H9 (cell line): ENCODE results near the gene PLXNA1. TPM values are rescaled to one million over a fixed set of nuclear protein-coding genes. Genes with fewer than 3 reads are reported as not detected.

Experiments
- DNase-seq: peaks from one replicate; pipeline ENCODE4 v3.0.0-alpha.2; 2017
- H2AFZ ChIP-seq: one replicate; pipeline ENCODE4 v1.6.1; 2013; ENCODE audit warnings: mild to moderate bottlenecking, low read length, control low read depth, moderate library complexity
- H2AK5ac ChIP-seq: 2 replicates; pipeline ENCODE4 v1.6.1; 2013; ENCODE audit warnings: low read length, control low read depth, mixed read lengths; ENCODE audit not compliant: insufficient read length
- H2BK120ac ChIP-seq: one replicate; pipeline ENCODE4 v1.6.1; 2013; ENCODE audit warnings: low read depth, mild to moderate bottlenecking, low read length, control low read depth, inconsistent platforms; ENCODE audit not compliant: poor library complexity, severe bottlenecking
- H2BK12ac ChIP-seq: 2 replicates; pipeline ENCODE4 v1.6.1; 2013; ENCODE audit warnings: low read length, control low read depth, mixed read lengths, low read depth; ENCODE audit not compliant: insufficient read length
- H2BK15ac ChIP-seq: 2 replicates; pipeline ENCODE4 v1.6.1; 2013; ENCODE audit warnings: low read depth, low read length, control low read depth
- H2BK20ac ChIP-seq: one replicate; pipeline ENCODE4 v1.6.1; 2013; ENCODE audit warnings: low read depth, mild to moderate bottlenecking, low read length, control low read depth, inconsistent platforms; ENCODE audit not compliant: poor library complexity, severe bottlenecking
- H2BK5ac ChIP-seq: 2 replicates; pipeline ENCODE4 v1.6.1; 2013; ENCODE audit warnings: low read length, control low read depth, mixed read lengths; ENCODE audit not compliant: insufficient read length
- H3K14ac ChIP-seq: 2 replicates; pipeline ENCODE4 v1.6.1; 2013; ENCODE audit warnings: low read length, control low read depth; ENCODE audit not compliant: insufficient read depth
- H3K18ac ChIP-seq: 2 replicates; pipeline ENCODE4 v1.6.1; 2013; ENCODE audit warnings: low read depth, mild to moderate bottlenecking, mixed read lengths, low read length, control low read depth; ENCODE audit not compliant: insufficient read length
- H3K23ac ChIP-seq: 2 replicates; pipeline ENCODE4 v1.6.1; 2013; ENCODE audit warnings: low read length, control low read depth, mixed read lengths, low read depth; ENCODE audit not compliant: insufficient read length
- H3K23me2 ChIP-seq: 2 replicates; pipeline ENCODE4 v1.6.1; 2013; ENCODE audit warnings: low read depth, mild to moderate bottlenecking, mixed read lengths, low read length, control low read depth; ENCODE audit not compliant: insufficient read length, poor library complexity, severe bottlenecking
- H3K27ac ChIP-seq: 2 replicates; pipeline ENCODE4 v1.5.1; 2013; ENCODE audit warnings: low read length, control low read depth, mixed read lengths, low read depth; ENCODE audit not compliant: insufficient read length
- H3K27me3 ChIP-seq: 2 replicates; pipeline ENCODE4 v1.6.1; 2013; ENCODE audit warnings: low read length, control low read depth, inconsistent platforms; ENCODE audit not compliant: insufficient read depth
- H3K4ac ChIP-seq: 2 replicates; pipeline ENCODE4 v1.6.1; 2013; ENCODE audit warnings: low read depth, mild to moderate bottlenecking, control low read depth, inconsistent platforms, low read length, moderate library complexity
- H3K4me1 ChIP-seq: 2 replicates; pipeline ENCODE4 v1.6.1; 2013; ENCODE audit warnings: low read length, control low read depth, inconsistent platforms; ENCODE audit not compliant: insufficient read depth
- H3K4me2 ChIP-seq: 2 replicates; pipeline ENCODE4 v1.6.1; 2013; ENCODE audit warnings: low read length, control low read depth, mixed read lengths; ENCODE audit not compliant: insufficient read length, insufficient read depth
- H3K56ac ChIP-seq: 2 replicates; pipeline ENCODE4 v1.6.1; 2013; ENCODE audit warnings: low read depth, mild to moderate bottlenecking, mixed read lengths, low read length, control low read depth; ENCODE audit not compliant: insufficient read length
- H3K79me1 ChIP-seq: 2 replicates; pipeline ENCODE4 v1.6.1; 2013; ENCODE audit warnings: low read depth, mild to moderate bottlenecking, moderate library complexity, low read length, control low read depth, inconsistent platforms; ENCODE audit not compliant: insufficient read depth, poor library complexity, severe bottlenecking
- H3K79me2 ChIP-seq: 2 replicates; pipeline ENCODE4 v1.6.1; 2013; ENCODE audit warnings: low read length, control low read depth, inconsistent platforms; ENCODE audit not compliant: insufficient read depth
- H3K9ac ChIP-seq: 2 replicates; pipeline ENCODE4 v1.6.1; 2013; ENCODE audit warnings: low read length, control low read depth, mixed read lengths; ENCODE audit not compliant: insufficient read length; ENCODE audit errors: extremely low read depth
- H3K9me3 ChIP-seq: one replicate; pipeline ENCODE4 v1.6.1; 2013; ENCODE audit warnings: low read depth, low read length, inconsistent platforms; ENCODE audit not compliant: control insufficient read depth
- H3T11ph ChIP-seq: one replicate; pipeline ENCODE4 v1.6.1; 2013; ENCODE audit warnings: mild to moderate bottlenecking, low read length, control low read depth, inconsistent platforms
- H4K20me1 ChIP-seq: one replicate; pipeline ENCODE4 v1.6.1; 2013; ENCODE audit not compliant: control insufficient read depth, insufficient read length, insufficient read depth
- H4K5ac ChIP-seq: 2 replicates; pipeline ENCODE4 v1.6.1; 2013; ENCODE audit warnings: low read depth, mild to moderate bottlenecking, mixed read lengths, low read length, control low read depth; ENCODE audit not compliant: insufficient read length
- H4K8ac ChIP-seq: replicated peaks from 2 replicates; pipeline ENCODE4 v1.6.1; 2013; ENCODE audit warnings: low read length, control low read depth, mixed read lengths, low read depth; ENCODE audit not compliant: insufficient read length
- H4K91ac ChIP-seq: 2 replicates; pipeline ENCODE4 v1.6.1; 2013; ENCODE audit warnings: low read depth, mild to moderate bottlenecking, moderate library complexity, mixed read lengths, low read length, control low read depth; ENCODE audit not compliant: insufficient read length
- H3K27ac Mint-ChIP-seq, 3 experiments: 2 replicates in 2 of 3; 3 replicates in 1 of 3; pipeline ENCODE4 v1.8.0; 2020 to 2021; ENCODE audit warnings: mixed read lengths in 3 of 3, mild to moderate bottlenecking in 1 of 3, moderate library complexity in 1 of 3
- H3K27me3 Mint-ChIP-seq: 2 replicates; pipeline ENCODE4 v1.8.0; 2021; ENCODE audit warnings: low read depth, mild to moderate bottlenecking, moderate library complexity, mixed read lengths
- H3K36me3 Mint-ChIP-seq, 3 experiments: 2 replicates in 2 of 3; 3 replicates in 1 of 3; pipeline ENCODE4 v1.8.0; 2020 to 2021; ENCODE audit warnings: low read depth in 3 of 3, mixed read lengths in 3 of 3; ENCODE audit not compliant: insufficient read depth in 1 of 3
- H3K4me1 Mint-ChIP-seq, 2 experiments: 2 replicates each; pipeline ENCODE4 v1.8.0; 2020; ENCODE audit warnings: mixed read lengths in 2 of 2
- H3K4me3 Mint-ChIP-seq, 2 experiments: 2 replicates in 1 of 2; 3 replicates in 1 of 2; pipeline ENCODE4 v1.8.0; 2020 to 2021; ENCODE audit warnings: mild to moderate bottlenecking in 2 of 2, mixed read lengths in 2 of 2, moderate library complexity in 1 of 2
- H3K9me3 Mint-ChIP-seq, 2 experiments: 2 replicates in 1 of 2; 3 replicates in 1 of 2; pipeline ENCODE4 v1.8.0; 2020; ENCODE audit warnings: mild to moderate bottlenecking in 2 of 2, mixed read lengths in 2 of 2, moderate library complexity in 1 of 2
- CTCF ChIP-seq: fragments of 200-600 bp; sonication (generic); conservative IDR thresholded peaks from 3 replicates; pipeline ENCODE4 v1.8.0; 2021; ENCODE audit warnings: antibody characterized with exemption, mild to moderate bottlenecking
- WGBS: extraction: QIAGEN DNeasy Blood & Tissue Kit; methylation state at CpG from one replicate; pipeline ENCODE4 v1.1.7; 2013; ENCODE audit warnings: missing lambda C conversion rate, low lambda C conversion rate, mixed read lengths; ENCODE audit not compliant: insufficient read length; ENCODE audit errors: extremely low coverage; 5-methylcytosine and 5-hydroxymethylcytosine counted together
- total RNA-seq: library from RNA; stranded (reverse); gene quantifications from 2 replicates; pipeline ENCODE4 v1.2.1, GENCODE V29; 2021

Gene PLXNA1
- total RNA-seq, 1 experiment from 2014 or later, result 42.1 TPM

- TF ChIP-seq CTCF, result no peak
- Histone ChIP-seq H2BK5ac (no peak overlapping the region), H4K8ac (no peak overlapping the region), H3K4me1 (no peaks in the 10 kb centered on the region), H3K9me3 (no peaks in the 10 kb centered on the region), H4K5ac (no peak overlapping the region), H2AK5ac (no peak overlapping the region), H3K14ac (no peak overlapping the region; the same call in 1 of the 2 replicates), H3K4ac (no peak overlapping the region), H3K23ac (no peak overlapping the region), H2AFZ (no peak overlapping the region), H2BK12ac (no peak overlapping the region), H2BK120ac (no peak overlapping the region), H3K23me2 (no peaks in the 10 kb centered on the region), H2BK15ac (no peak overlapping the region), H3K27me3 (no peaks in the 10 kb centered on the region), H3K4me2 (no peak overlapping the region), H3T11ph (no peak overlapping the region), H3K79me1 (no peaks in the 10 kb centered on the region), H2BK20ac (no peak overlapping the region), H3K56ac (no peak overlapping the region), H4K20me1 (no peaks in the 10 kb centered on the region), H3K79me2 (no peaks in the 10 kb centered on the region), H3K18ac (no peak overlapping the region), H3K27ac (no peak overlapping the region), H4K91ac (no peak overlapping the region), H3K9ac (no peak overlapping the region)
- Mint-ChIP-seq H3K4me1 (peaks cover 22 to 23% of the 10 kb centered on the region in 2 experiments), H3K27me3 (no peaks in the 10 kb centered on the region), H3K4me3 (no peak overlapping the region; a peak in 1 of 5 replicates), H3K36me3 (no peaks in the 10 kb centered on the region; a peak in 1 of 7 replicates), H3K27ac (peak overlapping the region; percentile 36 to 72 (median 57); a peak in 4 of 7 replicates), H3K9me3 (no peaks in the 10 kb centered on the region)
- WGBS, result no CpG with 5 or more reads among the region's 10 CpGs
- no peak for DNase-seq
Observed at GRCh38 chr3:126959136-126959920, 23.6 kb upstream of the PLXNA1 start.
